Activated CD4-positive, alpha-beta T cell treated with anti-CD3 and anti-CD28 coated beads for 1 hour (primary cell): ENCODE measurements around the gene ATN1.
"Not testable (repeated sequence)": the region's sequence is repeated elsewhere in the genome, so short reads cannot be mapped to it uniquely, and the experiment has no call there.

Source experiments
- DNase-seq: peaks from one replicate; pipeline ENCODE4 v3.0.0-alpha.2; 2020

ATN1 gene, protein sequence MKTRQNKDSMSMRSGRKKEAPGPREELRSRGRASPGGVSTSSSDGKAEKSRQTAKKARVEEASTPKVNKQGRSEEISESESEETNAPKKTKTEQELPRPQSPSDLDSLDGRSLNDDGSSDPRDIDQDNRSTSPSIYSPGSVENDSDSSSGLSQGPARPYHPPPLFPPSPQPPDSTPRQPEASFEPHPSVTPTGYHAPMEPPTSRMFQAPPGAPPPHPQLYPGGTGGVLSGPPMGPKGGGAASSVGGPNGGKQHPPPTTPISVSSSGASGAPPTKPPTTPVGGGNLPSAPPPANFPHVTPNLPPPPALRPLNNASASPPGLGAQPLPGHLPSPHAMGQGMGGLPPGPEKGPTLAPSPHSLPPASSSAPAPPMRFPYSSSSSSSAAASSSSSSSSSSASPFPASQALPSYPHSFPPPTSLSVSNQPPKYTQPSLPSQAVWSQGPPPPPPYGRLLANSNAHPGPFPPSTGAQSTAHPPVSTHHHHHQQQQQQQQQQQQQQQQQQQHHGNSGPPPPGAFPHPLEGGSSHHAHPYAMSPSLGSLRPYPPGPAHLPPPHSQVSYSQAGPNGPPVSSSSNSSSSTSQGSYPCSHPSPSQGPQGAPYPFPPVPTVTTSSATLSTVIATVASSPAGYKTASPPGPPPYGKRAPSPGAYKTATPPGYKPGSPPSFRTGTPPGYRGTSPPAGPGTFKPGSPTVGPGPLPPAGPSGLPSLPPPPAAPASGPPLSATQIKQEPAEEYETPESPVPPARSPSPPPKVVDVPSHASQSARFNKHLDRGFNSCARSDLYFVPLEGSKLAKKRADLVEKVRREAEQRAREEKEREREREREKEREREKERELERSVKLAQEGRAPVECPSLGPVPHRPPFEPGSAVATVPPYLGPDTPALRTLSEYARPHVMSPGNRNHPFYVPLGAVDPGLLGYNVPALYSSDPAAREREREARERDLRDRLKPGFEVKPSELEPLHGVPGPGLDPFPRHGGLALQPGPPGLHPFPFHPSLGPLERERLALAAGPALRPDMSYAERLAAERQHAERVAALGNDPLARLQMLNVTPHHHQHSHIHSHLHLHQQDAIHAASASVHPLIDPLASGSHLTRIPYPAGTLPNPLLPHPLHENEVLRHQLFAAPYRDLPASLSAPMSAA (N-terminal part only)

DNA sequence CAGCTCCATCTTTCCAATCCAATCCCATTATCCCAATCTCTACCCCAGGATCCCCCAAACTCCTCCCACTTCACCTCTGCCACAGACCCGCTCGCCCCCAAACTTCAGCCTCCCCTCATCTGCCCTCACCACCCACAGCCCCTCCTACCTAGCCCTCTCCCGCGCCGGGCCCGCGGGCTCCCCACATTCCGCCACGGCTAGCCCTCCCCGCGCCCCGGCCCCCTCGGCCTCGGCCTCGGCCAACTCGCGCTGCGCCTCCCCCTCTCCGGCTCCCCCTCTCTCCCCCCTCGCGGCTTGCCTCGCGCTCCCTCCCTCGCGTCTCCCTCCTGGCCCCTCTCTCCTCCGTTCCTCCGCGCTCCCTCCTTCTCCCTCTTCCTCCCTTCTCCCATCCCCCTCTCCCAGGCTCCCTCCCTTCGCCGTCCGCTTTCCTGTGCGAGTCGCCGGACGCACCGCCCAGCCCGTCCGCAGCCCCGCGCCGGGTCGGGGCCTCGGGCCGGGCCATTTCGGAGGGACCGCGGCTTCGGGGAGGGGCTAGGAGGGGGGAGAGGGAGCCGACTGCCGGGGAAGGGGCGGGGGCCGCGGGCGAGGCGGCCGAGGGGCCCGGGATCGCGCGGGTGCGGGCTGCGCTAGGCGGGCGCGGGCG lies at the start of gene ATN1:
ATN1 (plus strand) TSS at position 581 of the 643 bp plus-strand sequence. CDS start 6,043 bp downstream, outside the sequence.
- DNase-seq, result no peak

DNA sequence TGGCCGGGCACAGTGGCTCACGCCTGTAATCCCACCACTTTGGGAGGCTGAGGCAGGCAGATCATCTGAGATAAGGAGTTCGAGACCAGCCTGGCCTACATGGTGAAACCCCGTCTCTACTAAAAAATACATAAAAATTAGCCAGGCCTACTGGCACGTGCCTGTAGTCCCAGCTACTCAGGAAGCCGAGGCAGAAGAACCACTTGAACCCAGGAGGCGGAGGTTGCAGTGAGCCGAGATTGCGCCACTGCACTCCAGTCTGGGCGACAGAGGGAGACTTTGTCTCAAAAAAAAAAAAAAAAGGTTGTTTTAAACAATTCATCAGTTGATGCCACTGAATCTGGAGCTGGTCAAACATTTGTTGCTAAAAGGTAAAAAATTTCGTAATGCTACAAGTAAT lies 47.9 kb upstream of the ATN1 start:
- not testable (repeated sequence) for DNase-seq

DNA sequence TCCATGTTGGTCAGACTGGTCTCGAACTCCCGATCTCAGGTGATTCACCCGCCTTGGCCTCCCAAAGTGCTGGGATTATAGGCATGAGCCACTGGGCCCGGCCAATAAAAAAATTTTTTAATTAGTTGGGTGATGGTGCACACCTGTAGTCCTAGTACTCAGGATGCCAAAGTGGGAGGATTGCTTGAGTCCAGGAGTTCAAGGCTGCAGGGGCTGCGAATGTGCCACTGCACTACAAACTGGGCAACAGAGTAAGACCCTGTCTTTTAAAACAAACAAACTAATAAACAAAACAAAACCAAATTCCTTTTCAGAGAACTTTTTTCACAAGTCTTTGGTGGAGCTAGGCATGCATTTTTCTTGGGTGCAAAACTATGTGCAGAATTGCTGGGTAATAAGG lies 44.5 kb upstream of the ATN1 start:
- no peak for DNase-seq

DNA sequence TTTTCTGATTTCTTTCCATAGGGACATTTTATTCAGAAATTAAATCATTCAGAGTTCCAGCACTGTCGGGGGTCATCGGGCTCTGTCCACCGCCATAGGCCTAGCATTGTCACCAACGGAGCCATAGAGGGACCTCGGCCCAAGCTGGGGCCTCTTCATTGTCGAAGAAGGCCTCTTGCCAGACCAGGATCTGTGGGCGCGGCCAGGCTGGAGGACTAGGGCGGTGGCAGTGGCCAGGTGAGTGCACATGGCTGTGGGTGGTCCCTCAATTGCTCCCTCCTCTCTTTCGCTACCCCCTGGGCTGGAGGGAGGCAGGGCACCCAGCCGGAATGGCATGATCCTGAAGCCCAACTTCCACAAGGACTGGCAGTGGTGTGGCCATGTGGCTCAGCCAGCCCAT lies 44.1 kb upstream of the ATN1 start:
- DNase-seq, result no peak

DNA sequence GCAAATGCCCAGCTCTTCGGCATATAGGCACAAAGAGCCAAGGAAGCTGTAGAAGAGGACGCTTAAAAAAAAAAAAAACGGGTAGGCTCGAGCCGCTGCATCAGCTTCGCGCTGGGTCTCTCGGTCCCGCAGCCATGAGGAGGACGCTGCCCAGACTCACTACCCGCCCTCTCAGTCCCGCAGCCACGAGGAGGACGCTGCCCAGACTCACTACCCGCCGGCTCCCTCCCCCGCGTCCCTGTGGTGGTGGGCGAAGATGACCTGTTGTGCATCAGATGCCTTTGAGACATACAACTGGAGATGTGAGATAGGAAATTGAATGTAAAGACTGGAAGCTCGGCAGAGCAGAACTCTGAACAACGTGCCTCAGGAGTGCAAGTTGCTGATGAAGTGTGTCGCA lies 43.2 kb upstream of the ATN1 start:
- no peak for DNase-seq

DNA sequence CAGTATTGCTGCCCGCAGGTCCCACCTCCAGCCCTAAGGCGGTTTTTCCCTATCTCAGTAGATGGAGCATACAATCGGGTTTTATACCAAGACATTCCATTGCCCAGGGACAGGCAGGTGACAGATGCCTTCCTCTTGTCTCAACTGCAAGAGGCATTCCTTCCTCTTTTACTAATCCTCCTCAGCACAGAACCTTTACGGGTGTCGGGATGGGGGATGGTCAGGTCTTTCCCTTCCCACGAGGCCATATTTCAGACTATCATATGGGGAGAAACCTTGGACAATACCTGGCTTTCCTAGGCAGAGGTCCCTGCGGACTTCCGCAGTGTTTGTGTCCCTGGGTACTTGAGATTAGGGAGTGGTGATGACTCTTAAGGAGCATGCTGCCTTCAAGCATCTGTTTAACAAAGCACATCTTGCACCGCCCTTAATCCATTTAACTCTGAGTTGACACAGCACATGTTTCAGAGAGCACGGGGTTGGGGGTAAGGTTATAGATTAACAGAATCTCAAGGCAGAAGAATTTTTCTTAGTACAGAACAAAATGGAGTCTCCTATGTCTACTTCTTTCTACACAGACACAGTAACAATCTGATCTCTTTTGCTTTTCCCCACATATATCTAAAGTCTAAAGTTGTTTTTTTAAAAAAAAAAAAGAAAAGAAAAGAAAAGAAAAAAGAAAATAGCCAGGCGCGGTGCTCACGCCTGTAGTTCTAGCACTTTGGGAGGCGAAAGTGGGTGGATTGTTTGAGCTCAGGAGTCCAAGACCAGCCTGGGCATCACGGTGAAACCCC lies 41.4 kb upstream of the ATN1 start:
- not testable (repeated sequence) for DNase-seq

DNA sequence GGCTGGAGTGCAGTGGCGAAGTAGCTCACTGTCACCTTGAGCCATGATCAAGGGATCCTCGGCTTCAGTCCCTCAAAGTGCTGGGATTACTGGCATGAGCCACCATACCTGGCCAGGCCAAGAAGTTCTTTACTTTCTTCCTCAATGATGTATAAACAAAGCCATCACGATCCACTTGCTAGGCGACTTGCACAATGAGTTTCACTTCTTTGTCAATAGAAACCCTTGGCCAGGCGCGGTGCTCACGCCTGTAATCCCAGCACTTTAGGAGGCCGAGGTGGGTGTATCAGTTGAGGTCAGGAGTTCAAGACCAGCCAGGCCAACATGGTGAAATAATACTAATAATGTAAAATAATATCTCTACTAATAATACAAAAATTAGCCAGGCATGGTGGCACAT lies 40.3 kb upstream of the ATN1 start:
- no peak for DNase-seq

DNA sequence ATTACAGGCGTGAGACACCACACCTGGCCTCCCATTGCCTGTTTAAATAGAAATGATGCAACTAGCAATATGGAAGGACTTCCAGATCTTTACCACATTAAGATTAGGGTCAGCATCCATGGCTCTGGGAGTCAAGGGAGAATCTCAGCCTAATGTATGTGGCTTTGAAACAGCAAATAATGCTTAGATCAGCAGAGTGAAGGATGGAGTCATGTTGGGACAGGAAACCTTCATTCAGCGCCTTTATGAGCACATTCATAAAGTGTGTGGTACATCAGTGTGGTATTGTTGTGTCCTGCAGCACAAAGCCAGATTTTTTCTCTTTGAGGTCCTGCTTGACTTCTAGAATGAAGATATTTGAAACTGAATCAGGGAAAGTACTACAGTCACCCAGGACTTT lies 39.4 kb upstream of the ATN1 start:
- no peak for DNase-seq

DNA sequence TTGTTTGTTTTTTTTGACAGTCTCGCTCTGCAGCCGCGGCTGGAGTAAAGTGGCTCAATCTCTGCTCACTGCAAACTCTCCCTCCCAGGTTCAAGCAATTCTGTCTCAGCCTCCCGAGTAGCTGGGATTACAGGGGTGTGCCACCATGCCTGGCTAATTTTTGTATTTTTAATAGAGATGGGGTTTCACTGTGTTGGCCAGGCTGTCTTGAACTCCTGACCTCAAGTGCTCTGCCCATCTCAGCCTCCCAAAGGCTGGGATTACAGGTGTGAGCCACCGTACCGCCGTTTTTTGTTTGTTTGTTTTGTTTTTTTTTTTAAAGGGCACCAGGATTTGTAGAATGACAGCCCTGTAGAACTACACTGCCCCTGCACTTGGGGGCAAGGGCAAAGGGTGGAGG lies 39.0 kb upstream of the ATN1 start:
- DNase-seq, result not testable (repeated sequence)

DNA sequence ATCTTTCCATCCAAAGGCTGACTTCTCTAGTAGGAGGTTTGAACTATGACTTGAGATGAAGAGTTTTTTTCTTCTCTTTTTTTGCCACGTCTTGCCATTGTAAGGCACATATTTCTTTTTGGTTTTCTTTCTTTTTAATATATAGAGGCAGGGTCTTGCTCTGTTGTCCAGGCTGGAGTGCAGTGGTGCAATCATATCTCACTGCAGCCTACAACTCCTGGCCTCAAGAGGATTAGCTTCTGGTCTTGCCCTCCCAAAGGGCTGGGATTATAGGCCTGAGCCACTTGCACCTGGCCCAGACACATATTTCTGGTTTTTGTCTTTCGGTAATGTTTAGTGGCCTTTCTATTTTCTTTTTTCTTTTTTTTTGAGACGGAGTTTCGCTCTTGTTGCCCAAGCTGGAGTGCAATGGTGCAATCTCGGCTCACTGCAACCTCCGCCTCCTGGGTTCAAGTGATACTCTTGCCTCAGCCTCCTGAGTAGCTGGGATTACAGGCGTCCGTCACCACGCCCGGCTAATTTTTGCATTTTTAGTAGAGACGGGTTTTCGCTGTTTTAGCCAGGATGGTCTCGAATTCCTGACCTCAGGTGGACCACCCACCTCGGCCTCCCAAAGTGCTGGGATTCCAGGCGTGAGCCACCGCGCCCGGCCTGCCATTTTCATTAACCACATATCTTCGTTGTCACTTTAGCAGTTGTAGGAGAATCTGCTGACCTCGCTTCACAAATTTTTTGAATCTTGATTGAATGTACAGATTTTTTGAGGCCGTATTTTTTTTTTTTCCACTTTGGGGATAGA lies 37.8 kb upstream of the ATN1 start:
- DNase-seq, result not testable (repeated sequence)

DNA sequence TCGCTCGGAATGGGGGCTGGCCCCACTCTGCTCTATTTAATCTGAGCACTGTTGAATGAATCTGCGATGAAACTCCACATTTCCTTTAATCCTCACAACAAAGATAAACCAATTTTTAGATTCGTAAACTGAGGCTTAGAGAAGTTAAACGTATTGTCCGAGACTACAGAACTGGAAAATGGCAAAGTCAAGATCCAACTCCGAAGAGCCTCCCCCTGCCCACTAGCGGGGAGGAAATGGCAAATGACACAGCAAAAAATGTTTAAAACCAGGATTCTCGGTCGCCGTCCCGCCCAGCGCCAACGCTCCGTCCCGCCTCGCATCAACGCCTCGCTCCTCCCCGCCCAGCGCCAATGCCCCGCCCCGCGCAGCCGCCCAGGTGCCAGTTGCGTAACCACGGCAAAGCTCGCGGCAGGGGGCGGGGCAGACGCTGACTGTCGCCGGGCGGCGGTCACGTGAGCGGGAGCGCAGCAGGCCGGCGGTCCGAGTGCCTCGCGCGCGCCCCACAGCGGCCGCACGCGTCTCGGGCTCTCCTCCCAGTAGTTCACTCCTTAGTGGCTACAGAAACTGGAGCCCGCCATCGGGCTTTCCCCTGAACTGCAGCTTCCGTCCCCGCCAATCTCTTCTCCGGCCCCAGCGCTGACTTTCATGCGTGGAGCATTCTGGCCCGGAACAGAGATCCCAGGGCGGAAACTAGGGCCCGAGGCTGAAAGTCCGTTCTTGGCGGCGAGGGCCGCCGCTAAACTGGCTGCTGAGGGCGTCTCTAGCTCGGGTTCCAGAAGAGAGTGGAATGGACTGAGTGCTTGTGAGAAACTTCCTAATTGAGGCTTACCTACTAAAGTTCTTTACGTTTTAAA lies 36.7 kb upstream of the ATN1 start:
- peak; percentile 98 for DNase-seq

DNA sequence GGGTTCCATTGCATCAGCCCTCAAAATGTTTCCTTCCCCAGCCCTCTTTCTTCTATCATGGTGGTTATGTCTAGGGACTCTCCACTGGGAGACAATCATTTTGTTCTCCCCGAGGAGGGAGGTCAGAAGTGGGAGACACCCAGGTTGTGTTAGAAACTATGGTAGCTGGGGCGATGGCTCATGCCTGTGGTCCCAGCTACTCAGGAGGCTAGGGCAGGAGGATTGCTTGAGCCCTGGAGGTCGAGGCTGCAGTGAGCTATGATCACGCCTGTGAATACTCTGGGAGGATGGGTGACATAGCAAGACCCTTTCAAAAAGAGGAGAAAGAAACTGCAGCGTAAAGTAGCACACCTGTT lies 36.1 kb upstream of the ATN1 start:
- no peak for DNase-seq

DNA sequence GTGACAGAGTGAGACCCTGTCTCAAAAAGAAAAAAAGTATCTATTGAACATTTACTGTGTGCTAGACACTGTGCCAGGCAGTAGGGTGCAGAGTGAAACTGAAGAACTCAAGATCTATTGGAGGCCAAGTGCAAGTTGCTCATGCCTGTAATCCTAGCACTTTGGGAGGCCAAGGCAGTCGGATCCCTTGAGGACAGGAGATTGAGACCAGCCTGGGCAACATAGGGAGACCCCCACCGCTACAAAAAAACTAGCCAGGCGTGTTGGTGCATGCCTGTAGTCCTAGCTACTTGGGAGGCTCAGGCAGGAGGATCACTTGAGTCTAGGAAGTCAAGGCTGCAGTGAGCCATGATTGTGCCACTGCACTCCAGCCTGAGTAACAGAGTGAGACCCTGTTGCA lies 35.1 kb upstream of the ATN1 start:
- not testable (repeated sequence) for DNase-seq

DNA sequence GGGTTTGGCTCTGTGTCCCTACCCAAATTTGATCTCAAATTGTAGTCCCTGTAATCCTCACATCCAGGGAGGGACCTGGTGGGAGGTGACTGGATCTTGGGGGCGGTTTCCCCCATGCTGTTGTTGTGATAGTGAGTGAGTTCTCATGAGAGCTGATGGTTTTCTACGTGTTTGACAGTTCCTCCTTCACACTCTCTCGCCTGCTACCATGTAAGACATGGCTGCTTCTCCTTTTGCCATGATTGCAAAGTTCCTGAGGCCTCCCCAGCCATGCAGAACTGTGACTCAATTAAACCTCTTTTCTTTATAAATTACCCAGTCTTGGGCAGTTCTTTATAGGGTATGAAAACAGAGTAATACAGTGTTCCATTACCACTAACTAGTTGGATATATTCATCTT lies 33.4 kb upstream of the ATN1 start:
- no peak for DNase-seq

DNA sequence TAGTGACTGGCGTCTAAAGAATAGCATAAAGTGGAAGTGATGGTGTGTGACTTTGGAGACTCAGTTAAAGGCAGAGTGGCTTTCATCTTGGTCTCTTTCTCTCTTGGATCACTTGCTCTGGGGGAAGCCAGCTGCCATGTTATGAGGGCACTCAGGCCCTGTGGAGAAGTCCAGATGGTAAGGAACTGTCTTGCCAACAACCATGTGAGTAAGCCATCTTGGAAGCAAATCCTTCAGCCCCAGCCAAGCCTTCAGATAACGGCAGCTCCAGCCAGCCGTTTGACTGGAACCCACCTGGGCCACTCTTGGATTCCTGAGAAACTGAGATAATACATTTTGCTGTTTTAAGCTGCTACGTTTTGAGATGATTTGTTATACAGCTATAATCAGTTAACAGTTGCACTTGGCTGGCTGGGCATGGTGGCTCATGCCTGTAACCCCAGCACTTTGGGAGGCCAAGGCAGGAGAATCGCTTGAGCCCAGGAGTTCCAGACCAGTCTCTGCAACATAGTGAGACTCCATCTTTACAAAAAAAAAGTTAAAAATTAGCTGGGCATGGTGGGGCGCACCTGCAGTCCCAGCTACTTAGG lies 30.8 kb upstream of the ATN1 start:
- no peak for DNase-seq

DNA sequence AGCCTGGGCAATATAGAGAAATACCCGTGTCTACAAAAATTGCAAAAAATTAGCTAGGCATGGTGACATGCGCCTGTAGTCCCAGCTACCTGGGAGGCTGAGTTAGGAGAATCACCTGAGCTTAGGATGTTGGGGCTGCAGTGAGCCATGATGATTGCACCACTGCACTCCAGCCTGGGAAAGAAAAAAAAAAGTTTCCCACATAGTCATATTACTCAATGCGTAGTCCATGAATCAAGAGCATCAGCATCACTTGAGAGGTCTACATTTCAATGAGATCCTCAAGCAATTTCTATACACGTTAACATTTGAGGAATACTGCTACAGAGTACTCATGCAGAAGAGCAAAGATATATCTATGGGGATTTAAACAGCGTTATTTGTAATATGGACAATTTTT lies 28.3 kb upstream of the ATN1 start:
- DNase-seq, result no peak

DNA sequence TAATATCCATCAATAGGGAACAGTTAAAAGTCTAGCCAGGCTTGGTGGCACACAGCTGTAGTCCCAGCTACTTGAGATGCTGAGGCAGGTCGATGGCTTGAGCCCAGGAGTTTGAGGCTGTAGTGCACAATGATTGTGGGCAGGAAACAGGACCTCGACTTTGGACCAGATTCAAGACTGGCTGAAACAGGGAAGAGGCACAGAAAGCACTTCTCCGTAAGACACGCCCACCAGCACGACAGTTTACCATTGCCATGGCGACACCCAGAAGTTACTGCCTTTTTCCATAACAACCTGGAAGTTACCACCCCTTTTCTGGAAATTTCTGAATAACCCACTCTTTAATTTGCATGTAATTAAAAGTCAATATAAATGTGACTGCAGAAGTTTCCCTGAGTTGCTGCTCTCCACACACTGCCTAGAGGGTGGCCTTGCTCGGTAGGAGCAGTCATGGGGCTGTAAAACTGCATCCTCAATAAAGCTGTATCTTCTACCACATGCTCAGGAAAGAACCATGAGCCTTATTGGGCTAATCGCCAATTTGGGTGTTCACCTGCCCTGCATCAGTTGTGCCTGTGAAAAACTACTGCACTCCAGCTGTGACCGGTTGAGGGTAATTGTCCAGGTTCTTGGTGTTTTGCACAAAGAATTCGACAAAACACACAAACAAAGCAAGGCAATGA lies 27.8 kb upstream of the ATN1 start:
- no peak for DNase-seq

DNA sequence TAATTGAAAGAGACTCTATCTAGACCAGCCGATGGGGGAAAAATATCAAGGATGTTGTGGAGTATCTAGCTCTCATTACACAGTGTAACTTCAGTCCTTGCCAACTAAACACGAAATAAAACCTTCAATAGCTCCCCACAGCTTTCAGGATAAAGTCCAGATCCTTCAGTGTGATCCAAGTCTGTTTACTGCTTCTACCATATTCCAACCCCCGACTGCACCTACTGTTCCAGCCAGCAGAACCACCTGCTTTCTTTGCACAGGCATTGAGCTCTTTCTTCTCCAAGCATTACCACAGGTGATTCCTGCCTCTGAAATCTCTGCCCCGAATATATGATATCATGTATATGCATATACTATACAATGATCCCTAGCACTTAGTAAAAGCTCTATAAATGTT lies 25.3 kb upstream of the ATN1 start:
- no peak for DNase-seq

DNA sequence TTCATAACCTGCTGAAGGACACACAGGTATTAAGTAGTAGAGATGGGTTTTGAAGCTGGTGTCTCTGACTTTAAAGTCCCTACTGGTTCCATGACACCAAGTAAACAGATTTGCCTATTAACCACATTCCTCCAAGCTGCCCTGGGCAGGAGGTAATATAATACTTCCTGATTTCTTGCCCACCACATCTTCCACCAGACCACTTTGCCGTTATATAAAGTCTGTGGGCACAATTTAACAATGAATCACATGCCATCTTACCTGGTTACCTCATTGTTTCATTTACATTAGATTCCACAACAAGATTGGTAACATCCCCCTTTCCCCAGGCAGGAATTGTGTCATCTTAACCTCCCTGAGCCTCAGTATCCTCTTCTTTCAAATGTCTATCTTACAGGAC lies 24.0 kb upstream of the ATN1 start:
- DNase-seq, result no peak
